Left cardiac atrium (tissue), 2 donors: ENCODE data around the gene BDH1. TPM values are rescaled to one million over a fixed set of nuclear protein-coding genes. Genes with fewer than 3 reads are reported as not detected.

Experiments
- total RNA-seq, 2 donors: library from RNA; stranded (reverse); fragmentation: NEBNext Ultra II Directional; extraction: Animal tissue kit (Norgen Biotek cat#: 25700); gene quantifications; one replicate each; pipeline ENCODE4 v1.2.1, GENCODE V29; 2021
- donor health status: DM: no; HTN: yes; CAD: no; lungs with severe emphysema.
- donor health status: DM: yes; HTN: yes; CAD: no.

BDH1 gene
- total RNA-seq, 2 donors from 2014 or later, result 29.9 to 31.4 TPM

Other genes starting within 250 kb of the BDH1 start
- 10 to 100 TPM; 14.0 to 22.7 TPM for gene RUBCN, start 180.9 kb upstream of the BDH1 start, total RNA-seq
- gene FYTTD1, start 193.9 kb upstream of the BDH1 start, total RNA-seq, result 10 to 100 TPM; 51.5 to 74.9 TPM
- gene LRCH3, start 235.3 kb upstream of the BDH1 start, total RNA-seq, result 10 to 100 TPM; 21.3 to 35.3 TPM